RWPE1 (cell line): Measurements from ENCODE around the gene BANP.
"Not testable (repeated sequence)": the region's sequence is repeated elsewhere in the genome, so short reads cannot be mapped to it uniquely, and the experiment has no call there.

Experiments
- CTCF ChIA-PET: fragments of 350-600 bp; sonication (Branson Sonifier 250); formaldehyde crosslinking; extraction: SDS; loops from one replicate; lab custom pipeline; 2021; lab: Yijun Ruan, JAX
- POLR2A ChIA-PET: fragments of 400-600 bp; formaldehyde crosslinking; extraction: SDS; loops from one replicate; lab custom pipeline; 2020; ENCODE audit warnings: antibody characterized with exemption; ENCODE audit not compliant: low non-redundant PET; lab: Yijun Ruan, JAX
- DNase-seq: peaks from one replicate; pipeline ENCODE4 v3.0.0; 2012; ENCODE audit warnings: low spot score
- H3K27ac ChIP-seq: fragments of 450-650 bp; 2 replicates; pipeline ENCODE4 v1.5.1; 2017
- CTCF ChIP-seq: fragments of 450-650 bp; conservative IDR thresholded peaks from 2 replicates; pipeline ENCODE4 v1.5.1; 2017; ENCODE audit warnings: low read depth, mild to moderate bottlenecking

BANP gene

DNA sequence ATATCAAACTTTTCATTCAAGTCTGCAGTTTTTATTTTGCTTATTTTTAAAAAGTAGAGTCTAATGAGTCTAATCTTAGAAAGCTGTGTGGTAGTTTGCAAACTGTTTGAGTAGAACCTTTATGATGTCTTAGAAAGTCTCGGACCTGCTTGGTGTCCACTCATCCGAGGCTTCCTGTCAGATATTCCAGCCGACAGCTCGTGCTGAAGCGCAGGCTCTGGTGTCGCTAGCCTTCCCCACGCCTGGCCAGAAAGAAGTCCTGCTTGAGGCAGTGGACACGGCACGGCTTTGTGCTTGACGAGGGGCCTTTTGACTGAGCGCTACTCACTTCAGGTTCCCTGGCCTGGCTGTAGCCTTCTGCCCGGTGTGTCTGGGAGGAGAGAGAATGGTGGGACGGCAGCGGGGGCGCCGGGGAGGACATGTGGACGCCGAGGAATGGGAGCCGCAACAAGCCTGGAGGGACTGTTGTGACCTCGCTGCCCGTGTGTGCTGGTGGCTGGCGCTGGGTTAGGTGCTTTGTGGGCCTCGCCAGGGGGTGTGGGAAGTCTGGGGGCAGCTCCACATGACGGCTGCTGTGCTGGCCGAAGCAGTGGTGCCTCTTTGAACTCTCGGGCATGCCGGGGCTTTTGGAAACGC lies 33.5 kb downstream of the BANP start:
- ChIA-PET CTCF (interaction anchor here (0.6 kb wide), 1 partner anchor 73 kb away, joined by 3 read pairs; no protein-coding TSS in a partner anchor), POLR2A (no interaction called here)
- TF ChIP-seq CTCF = no peak
- H3K27ac ChIP-seq = no peak overlapping the region
- DNase-seq = no peak

DNA sequence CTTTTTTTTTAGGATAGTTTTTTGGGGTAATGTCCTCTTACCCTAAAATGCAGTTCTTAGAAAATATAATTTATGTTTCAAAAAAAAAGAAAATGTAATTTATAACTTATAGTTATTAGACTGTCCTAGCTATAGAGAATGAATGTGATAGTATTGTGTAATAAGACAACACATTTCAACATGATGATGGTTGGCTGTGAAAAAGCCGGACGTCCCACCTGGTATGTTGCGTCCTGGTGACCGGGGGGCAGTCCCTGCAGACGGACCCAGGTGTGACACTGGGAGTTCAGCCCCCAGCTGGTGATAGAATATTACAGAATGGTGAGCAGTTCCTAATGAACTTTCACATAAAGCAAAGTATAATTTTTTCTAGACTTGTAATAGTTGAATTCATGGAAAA lies 34.3 kb downstream of the BANP start:
- POLR2A ChIA-PET, H3K27ac ChIP-seq, DNase-seq: not testable (repeated sequence)
- CTCF ChIA-PET = interaction anchor here (0.6 kb wide), 1 partner anchor 72 kb away, joined by 3 read pairs; no protein-coding TSS in a partner anchor

DNA sequence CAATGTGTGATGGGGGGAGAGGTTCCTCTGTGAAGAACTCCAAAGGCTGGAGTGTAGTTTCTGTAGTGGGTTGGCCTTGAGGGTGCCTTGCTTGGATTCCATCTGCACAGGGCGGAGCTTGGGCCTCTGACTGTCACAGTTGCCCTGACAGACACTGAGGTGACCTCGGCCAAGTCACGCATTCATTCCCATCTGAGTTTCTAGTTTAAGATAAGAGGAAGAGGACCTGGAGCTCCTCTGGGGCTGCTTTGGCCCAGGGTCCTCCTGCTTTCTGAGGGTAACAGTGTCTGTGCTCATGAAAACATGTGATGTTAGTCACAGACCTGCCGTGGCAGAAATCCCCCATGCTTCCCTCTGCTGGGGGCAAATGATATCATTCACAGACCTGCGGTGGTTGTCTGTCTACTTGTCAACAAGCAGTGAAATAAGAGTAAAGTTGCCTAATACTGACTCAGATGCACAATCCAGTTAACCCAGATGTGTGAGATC lies 35.2 kb downstream of the BANP start:
- CTCF ChIA-PET, DNase-seq, POLR2A ChIA-PET, H3K27ac ChIP-seq: not testable (repeated sequence)

DNA sequence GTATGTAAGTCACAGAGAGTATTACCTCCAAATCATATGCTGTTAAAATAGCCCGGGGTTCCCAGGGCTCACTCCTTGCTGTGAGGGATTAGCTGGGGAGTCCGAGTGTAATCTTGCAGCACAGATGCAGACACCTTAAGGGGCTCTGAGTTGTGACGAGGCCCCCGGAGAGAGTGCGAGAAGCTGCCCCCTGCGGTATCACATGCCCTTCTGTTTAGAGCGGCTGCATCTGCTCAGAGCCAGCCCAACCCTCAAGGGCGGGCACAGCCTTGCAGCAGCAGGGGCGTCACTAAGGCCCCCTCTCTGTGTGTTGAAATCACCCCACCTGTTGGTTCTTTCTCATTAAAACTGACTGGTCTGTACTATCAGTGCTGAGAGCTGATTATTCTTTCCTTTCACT lies 37.4 kb downstream of the BANP start:
- DNase-seq, CTCF ChIA-PET, H3K27ac ChIP-seq, POLR2A ChIA-PET: not testable (repeated sequence)

- DNase-seq, H3K27ac ChIP-seq, POLR2A ChIA-PET, CTCF ChIA-PET: not testable (repeated sequence)
These were observed 39.0 kb downstream of the BANP start for GRCh38 chr16:87990254-87990653.

- DNase-seq, POLR2A ChIA-PET, H3K27ac ChIP-seq, CTCF ChIA-PET: not testable (repeated sequence)
These were observed 40.9 kb downstream of the BANP start for GRCh38 chr16:87992142-87992541.

GRCh38 chr16:87993901-87994300 lies 42.7 kb downstream of the BANP start:
- POLR2A ChIA-PET = no interaction called here
- TF ChIP-seq CTCF = no peak
- no peak overlapping the region for H3K27ac ChIP-seq
- CTCF ChIA-PET = no interaction called here
- no peak for DNase-seq

- ChIA-PET CTCF (interaction anchor here (0.6 kb wide), 1 partner anchor 20 kb away, joined by 3 read pairs; no protein-coding TSS in a partner anchor), POLR2A (no interaction called here)
- H3K27ac ChIP-seq = no peak overlapping the region
- no peak for DNase-seq
- no peak for TF ChIP-seq CTCF
These were observed 44.4 kb downstream of the BANP start for GRCh38 chr16:87995644-87996043.

DNA sequence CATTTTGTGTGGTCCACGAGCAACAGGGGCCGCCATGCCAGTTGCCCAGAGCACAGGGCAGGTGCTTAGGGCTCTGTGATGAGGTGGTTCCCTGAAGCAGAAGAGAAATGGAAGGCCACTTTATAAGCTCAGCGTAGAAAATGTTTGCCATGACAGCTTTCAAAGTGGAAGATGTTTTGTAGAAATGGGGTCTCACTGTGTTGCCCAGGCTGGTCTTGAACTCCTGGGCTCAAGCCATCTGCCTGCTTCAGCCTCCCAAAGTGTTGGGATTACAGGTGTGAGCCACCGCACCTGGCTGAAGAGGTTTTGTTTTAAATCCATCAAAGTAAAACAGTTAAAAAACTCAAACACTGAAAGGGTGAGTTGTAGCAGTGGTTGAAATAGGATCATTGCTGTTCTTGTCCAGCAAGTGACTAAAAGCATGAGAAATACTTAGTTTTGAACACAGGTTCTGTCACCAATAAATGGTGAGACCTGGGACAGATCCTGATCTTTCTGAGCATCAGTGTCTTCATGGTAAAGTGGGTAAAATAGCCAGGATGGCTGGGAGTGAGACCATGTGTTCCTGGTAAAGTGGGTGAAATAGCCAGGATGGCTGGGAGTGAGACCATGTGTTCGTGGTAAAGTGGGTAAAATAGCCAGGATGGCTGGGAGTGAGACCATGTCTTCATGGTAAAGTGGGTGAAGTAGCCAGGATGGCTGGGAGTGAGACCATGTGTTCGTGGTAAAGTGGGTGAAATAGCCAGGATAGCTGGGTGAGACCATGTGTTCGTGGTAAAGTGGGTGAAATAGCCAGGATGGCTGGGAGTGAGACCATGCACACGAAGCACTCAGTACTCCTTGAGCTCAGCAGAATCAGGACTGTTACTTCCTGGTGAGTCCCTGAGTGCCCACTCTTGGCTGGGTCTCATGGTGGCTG lies 46.0 kb downstream of the BANP start:
- ChIA-PET CTCF (no interaction called here), POLR2A (no interaction called here)
- no peak for TF ChIP-seq CTCF
- DNase-seq = no peak
- no peak overlapping the region for H3K27ac ChIP-seq

GRCh38 chr16:87998184-87998793 lies 47.1 kb downstream of the BANP start:
- H3K27ac ChIP-seq, DNase-seq, POLR2A ChIA-PET, CTCF ChIA-PET: not testable (repeated sequence)

DNA sequence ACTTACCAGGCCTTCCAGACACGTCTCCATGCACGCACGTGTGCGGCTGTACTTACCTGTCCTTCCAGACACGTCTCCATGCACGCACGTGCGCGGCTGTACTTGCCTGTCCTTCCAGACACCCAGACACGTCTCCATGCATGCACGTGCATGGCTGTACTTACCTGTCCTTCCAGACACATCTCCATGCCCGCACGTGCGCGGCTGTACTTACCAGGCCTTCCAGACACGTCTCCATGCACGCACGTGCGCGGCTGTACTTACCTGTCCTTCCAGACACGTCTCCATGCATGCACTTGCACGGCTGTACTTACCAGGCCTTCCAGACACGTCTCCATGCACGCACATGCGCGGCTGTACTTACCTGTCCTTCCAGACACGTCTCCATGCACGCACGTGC lies 47.8 kb downstream of the BANP start:
- POLR2A ChIA-PET, CTCF ChIA-PET, H3K27ac ChIP-seq, DNase-seq: not testable (repeated sequence)
